PFSK-1 (cell line): ENCODE data around the gene NELFCD.

Source experiments
- POLR2AphosphoS5 ChIP-seq: IDR thresholded peaks from 2 replicates; pipeline ENCODE4 v1.6.1; 2012; ENCODE audit warnings: low read depth, mild to moderate bottlenecking, control low read depth, low read length, moderate library complexity
- SIN3A ChIP-seq: IDR thresholded peaks from 2 replicates; pipeline ENCODE4 v1.6.1; 2012; ENCODE audit warnings: mild to moderate bottlenecking, low read length, moderate library complexity, borderline replicate concordance; ENCODE audit not compliant: insufficient read depth
- TAF1 ChIP-seq: IDR thresholded peaks from 2 replicates; pipeline ENCODE4 v1.6.1; 2012; ENCODE audit warnings: low read length, control low read depth, borderline replicate concordance; ENCODE audit not compliant: insufficient read depth
- TF ChIP-seq, protein P1 (sequence below), 2 experiments: IDR thresholded peaks; 2 replicates each; pipeline versions ENCODE4 v1.6.1 to v1.8.0; 2011 to 2012; ENCODE audit warnings: low read depth in 2 of 2, low read length in 2 of 2, control low read depth in 1 of 2, inconsistent platforms in 1 of 2, mild to moderate bottlenecking in 1 of 2, moderate library complexity in 1 of 2; ENCODE audit not compliant: insufficient read depth in 1 of 2

DNA sequence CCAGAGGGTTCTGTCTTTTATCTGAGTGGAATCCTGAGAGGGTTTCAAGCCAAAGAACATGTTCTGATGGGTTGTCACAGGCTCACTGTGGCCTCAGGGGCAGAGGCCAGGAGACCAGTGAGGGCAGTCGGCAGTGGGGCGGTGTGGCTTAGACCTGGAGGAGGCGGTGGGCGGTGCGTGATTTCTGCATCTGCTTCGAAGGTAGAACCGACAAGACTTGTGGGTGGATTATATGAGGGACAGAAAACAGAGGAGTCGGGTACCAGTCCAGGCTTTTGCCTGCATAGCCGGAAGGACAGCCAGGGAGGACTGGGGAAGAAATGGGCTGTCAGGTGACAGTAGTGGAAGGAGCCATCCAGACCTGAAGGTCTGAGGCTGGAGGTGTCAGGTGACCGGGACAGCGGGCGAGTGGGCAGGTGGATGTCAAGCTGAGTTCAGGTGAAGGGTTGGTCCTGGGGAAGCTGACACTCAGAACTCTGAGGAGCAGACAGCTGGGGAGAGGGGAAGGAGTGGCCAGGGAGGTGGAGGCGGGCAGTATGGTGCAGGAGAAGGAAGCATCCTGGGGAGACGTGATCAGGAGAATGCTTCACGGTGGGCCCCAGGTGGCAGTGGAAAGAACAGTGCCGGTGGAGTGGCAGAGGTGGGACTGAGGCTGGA is 22.9 kb downstream of the NELFCD start:
- no peak for TF ChIP-seq TAF1
- TF ChIP-seq, protein P1, sequence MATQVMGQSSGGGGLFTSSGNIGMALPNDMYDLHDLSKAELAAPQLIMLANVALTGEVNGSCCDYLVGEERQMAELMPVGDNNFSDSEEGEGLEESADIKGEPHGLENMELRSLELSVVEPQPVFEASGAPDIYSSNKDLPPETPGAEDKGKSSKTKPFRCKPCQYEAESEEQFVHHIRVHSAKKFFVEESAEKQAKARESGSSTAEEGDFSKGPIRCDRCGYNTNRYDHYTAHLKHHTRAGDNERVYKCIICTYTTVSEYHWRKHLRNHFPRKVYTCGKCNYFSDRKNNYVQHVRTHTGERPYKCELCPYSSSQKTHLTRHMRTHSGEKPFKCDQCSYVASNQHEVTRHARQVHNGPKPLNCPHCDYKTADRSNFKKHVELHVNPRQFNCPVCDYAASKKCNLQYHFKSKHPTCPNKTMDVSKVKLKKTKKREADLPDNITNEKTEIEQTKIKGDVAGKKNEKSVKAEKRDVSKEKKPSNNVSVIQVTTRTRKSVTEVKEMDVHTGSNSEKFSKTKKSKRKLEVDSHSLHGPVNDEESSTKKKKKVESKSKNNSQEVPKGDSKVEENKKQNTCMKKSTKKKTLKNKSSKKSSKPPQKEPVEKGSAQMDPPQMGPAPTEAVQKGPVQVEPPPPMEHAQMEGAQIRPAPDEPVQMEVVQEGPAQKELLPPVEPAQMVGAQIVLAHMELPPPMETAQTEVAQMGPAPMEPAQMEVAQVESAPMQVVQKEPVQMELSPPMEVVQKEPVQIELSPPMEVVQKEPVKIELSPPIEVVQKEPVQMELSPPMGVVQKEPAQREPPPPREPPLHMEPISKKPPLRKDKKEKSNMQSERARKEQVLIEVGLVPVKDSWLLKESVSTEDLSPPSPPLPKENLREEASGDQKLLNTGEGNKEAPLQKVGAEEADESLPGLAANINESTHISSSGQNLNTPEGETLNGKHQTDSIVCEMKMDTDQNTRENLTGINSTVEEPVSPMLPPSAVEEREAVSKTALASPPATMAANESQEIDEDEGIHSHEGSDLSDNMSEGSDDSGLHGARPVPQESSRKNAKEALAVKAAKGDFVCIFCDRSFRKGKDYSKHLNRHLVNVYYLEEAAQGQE (IDR thresholded peaks at IDR 0.05; ENCODE audit: insufficient read depth in 1 of 2, low read depth in 2 of 2, low read length in 2 of 2), result no peak
- TF ChIP-seq POLR2AphosphoS5, result no peak
- TF ChIP-seq SIN3A, result no peak
